Measurements from ENCODE around the gene ARFIP1.

The ARFIP1 gene

GRCh38 chr4:152939621-152940020, 159.9 kb downstream of the ARFIP1 start:
- Histone ChIP-seq H3K56ac (ENCODE audit: low read length) (no peak overlapping the region), H2AK5ac (ENCODE audit: low read length) (no peak overlapping the region), H4K5ac (ENCODE audit: low read length) (no peak overlapping the region), H3K23ac (ENCODE audit: low read length) (no peak overlapping the region), H3K27ac (ENCODE audit: low read depth, low read length) (no peak overlapping the region), H2BK120ac (ENCODE audit: low read depth, low read length) (no peak overlapping the region), H3K18ac (ENCODE audit: low read length) (no peak overlapping the region), H3K36me3 (ENCODE audit: control insufficient read depth, insufficient read depth, low read length) (no peaks in the 10 kb centered on the region), H3K4me2 (ENCODE audit: low read length) (no peak overlapping the region), H2BK15ac (replicated peaks; ENCODE audit: low read depth) (no peak overlapping the region), H3K9ac (ENCODE audit: low read length) (no peak overlapping the region), H3K4ac (ENCODE audit: low read depth, low read length) (no peak overlapping the region), H3K4me1 (ENCODE audit: control insufficient read depth, low read depth, low read length) (peaks cover 6% of the 10 kb centered on the region), H3K4me3 (ENCODE audit: low read length) (no peak overlapping the region), H2BK5ac (ENCODE audit: low read length) (no peak overlapping the region), H4K8ac (ENCODE audit: low read depth, low read length) (no peak overlapping the region), H3K27me3 (ENCODE audit: insufficient read depth, low read length, poor library complexity) (no peaks in the 10 kb centered on the region), H3K79me1 (ENCODE audit: low read length) (peaks cover 19% of the 10 kb centered on the region), H3K79me2 (ENCODE audit: control insufficient read depth, insufficient read depth, low read length) (peaks cover 36% of the 10 kb centered on the region)
- DNase-seq = peak; percentile 52
- no CpG with 5 or more reads among the region's 2 CpGs for WGBS (ENCODE audit: extremely low coverage, insufficient coverage, low lambda C conversion rate)

DNA sequence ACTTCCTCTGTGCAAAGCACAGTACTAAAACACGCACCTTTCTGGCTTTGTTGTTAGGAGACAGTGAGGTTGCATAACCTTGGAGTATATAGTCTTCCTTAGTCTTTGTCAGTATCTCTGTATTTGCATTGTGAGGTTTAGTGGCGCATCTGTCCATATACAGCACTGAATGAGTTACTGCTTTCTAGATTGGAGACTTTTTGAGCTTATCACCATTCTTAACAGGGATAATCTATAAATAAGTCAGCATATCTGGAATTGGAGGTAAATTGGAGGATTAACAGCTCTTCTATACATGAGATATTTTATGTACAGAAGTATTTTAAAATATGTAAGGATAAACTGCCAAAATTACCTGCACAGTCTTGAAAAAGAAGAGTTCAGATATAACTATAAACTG, 160.7 kb downstream of the ARFIP1 start:
- Histone ChIP-seq H3K79me2 (ENCODE audit: control insufficient read depth, insufficient read depth, low read length) (peaks cover 39% of the 10 kb centered on the region), H3K4me3 (ENCODE audit: low read length) (no peak overlapping the region), H3K4me1 (ENCODE audit: control insufficient read depth, low read depth, low read length) (peaks cover 6% of the 10 kb centered on the region), H4K5ac (ENCODE audit: low read length) (no peak overlapping the region), H3K36me3 (ENCODE audit: control insufficient read depth, insufficient read depth, low read length) (no peaks in the 10 kb centered on the region), H3K79me1 (ENCODE audit: low read length) (peaks cover 19% of the 10 kb centered on the region), H3K4me2 (ENCODE audit: low read length) (no peak overlapping the region), H2BK120ac (ENCODE audit: low read depth, low read length) (no peak overlapping the region), H4K8ac (ENCODE audit: low read depth, low read length) (no peak overlapping the region), H3K23ac (ENCODE audit: low read length) (no peak overlapping the region), H2BK15ac (replicated peaks; ENCODE audit: low read depth) (no peak overlapping the region), H3K4ac (ENCODE audit: low read depth, low read length) (no peak overlapping the region), H2AK5ac (ENCODE audit: low read length) (no peak overlapping the region), H3K27me3 (ENCODE audit: insufficient read depth, low read length, poor library complexity) (no peaks in the 10 kb centered on the region), H3K18ac (ENCODE audit: low read length) (no peak overlapping the region), H3K27ac (ENCODE audit: low read depth, low read length) (no peak overlapping the region), H2BK5ac (ENCODE audit: low read length) (no peak overlapping the region), H3K9ac (ENCODE audit: low read length) (no peak overlapping the region), H3K56ac (ENCODE audit: low read length) (no peak overlapping the region)
- no peak for DNase-seq
- WGBS (ENCODE audit: extremely low coverage, insufficient coverage, low lambda C conversion rate) = no CpG with 5 or more reads among the region's 2 CpGs

DNA sequence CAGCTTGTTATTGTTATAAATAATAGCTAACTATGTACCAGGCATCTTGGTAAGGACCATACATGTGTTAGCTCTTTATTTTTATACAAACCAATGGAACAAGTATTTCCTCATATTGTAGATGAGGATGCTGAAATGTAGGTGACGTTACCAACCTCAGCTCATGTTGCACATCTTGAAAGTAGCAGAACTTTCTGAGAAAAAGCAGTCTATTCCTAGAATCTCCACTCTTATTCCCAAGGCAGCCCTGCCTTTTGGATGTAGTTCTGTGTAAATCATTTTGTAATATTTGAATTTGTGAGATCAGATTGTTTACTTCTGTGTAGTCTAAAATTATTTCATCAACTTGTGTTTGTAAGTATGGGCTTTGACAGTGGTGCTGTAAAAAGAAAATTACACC, 161.7 kb downstream of the ARFIP1 start:
- no peak overlapping the region for H2BK120ac ChIP-seq (ENCODE audit: low read depth, low read length)
- no peak overlapping the region for H3K27ac ChIP-seq (ENCODE audit: low read depth, low read length)
- DNase-seq = no peak
- no CpG with 5 or more reads among the region's 1 CpG for WGBS (ENCODE audit: extremely low coverage, insufficient coverage, low lambda C conversion rate)
- H3K23ac ChIP-seq (ENCODE audit: low read length) = no peak overlapping the region
- H4K8ac ChIP-seq (ENCODE audit: low read depth, low read length) = no peak overlapping the region
- no peak overlapping the region for H3K4ac ChIP-seq (ENCODE audit: low read depth, low read length)
- H3K79me1 ChIP-seq (ENCODE audit: low read length) = peaks cover 19% of the 10 kb centered on the region
- H3K4me2 ChIP-seq (ENCODE audit: low read length) = no peak overlapping the region
- no peak overlapping the region for H3K4me3 ChIP-seq (ENCODE audit: low read length)
- no peaks in the 10 kb centered on the region for H3K36me3 ChIP-seq (ENCODE audit: control insufficient read depth, insufficient read depth, low read length)
- H3K56ac ChIP-seq (ENCODE audit: low read length) = no peak overlapping the region
- H2BK5ac ChIP-seq (ENCODE audit: low read length) = no peak overlapping the region
- H3K79me2 ChIP-seq (ENCODE audit: control insufficient read depth, insufficient read depth, low read length) = peaks cover 43% of the 10 kb centered on the region
- no peak overlapping the region for H2BK15ac ChIP-seq (replicated peaks; ENCODE audit: low read depth)
- no peak overlapping the region for H3K18ac ChIP-seq (ENCODE audit: low read length)
- no peak overlapping the region for H2AK5ac ChIP-seq (ENCODE audit: low read length)
- no peak overlapping the region for H3K9ac ChIP-seq (ENCODE audit: low read length)
- no peak overlapping the region for H4K5ac ChIP-seq (ENCODE audit: low read length)
- no peaks in the 10 kb centered on the region for H3K27me3 ChIP-seq (ENCODE audit: insufficient read depth, low read length, poor library complexity)
- peaks cover 6% of the 10 kb centered on the region for H3K4me1 ChIP-seq (ENCODE audit: control insufficient read depth, low read depth, low read length)

- H3K4me2 ChIP-seq (ENCODE audit: low read length) = no peak overlapping the region
- H3K79me2 ChIP-seq (ENCODE audit: control insufficient read depth, insufficient read depth, low read length) = peaks cover 46% of the 10 kb centered on the region
- H3K4me1 ChIP-seq (ENCODE audit: control insufficient read depth, low read depth, low read length) = peaks cover 6% of the 10 kb centered on the region
- no peak overlapping the region for H3K23ac ChIP-seq (ENCODE audit: low read length)
- no peak overlapping the region for H3K4me3 ChIP-seq (ENCODE audit: low read length)
- no peak overlapping the region for H2AK5ac ChIP-seq (ENCODE audit: low read length)
- no peak for DNase-seq
- H2BK5ac ChIP-seq (ENCODE audit: low read length) = no peak overlapping the region
- H3K18ac ChIP-seq (ENCODE audit: low read length) = no peak overlapping the region
- no peak overlapping the region for H3K27ac ChIP-seq (ENCODE audit: low read depth, low read length)
- no peaks in the 10 kb centered on the region for H3K27me3 ChIP-seq (ENCODE audit: insufficient read depth, low read length, poor library complexity)
- no peak overlapping the region for H3K56ac ChIP-seq (ENCODE audit: low read length)
- no peak overlapping the region for H4K8ac ChIP-seq (ENCODE audit: low read depth, low read length)
- H3K79me1 ChIP-seq (ENCODE audit: low read length) = peaks cover 23% of the 10 kb centered on the region
- no peak overlapping the region for H2BK120ac ChIP-seq (ENCODE audit: low read depth, low read length)
- H4K5ac ChIP-seq (ENCODE audit: low read length) = no peak overlapping the region
- H3K9ac ChIP-seq (ENCODE audit: low read length) = no peak overlapping the region
- WGBS (ENCODE audit: extremely low coverage, insufficient coverage, low lambda C conversion rate) = no CpG with 5 or more reads among the region's 2 CpGs
- no peak overlapping the region for H3K4ac ChIP-seq (ENCODE audit: low read depth, low read length)
- no peaks in the 10 kb centered on the region for H3K36me3 ChIP-seq (ENCODE audit: control insufficient read depth, insufficient read depth, low read length)
- H2BK15ac ChIP-seq (replicated peaks; ENCODE audit: low read depth) = no peak overlapping the region
Observed at GRCh38 chr4:152942346-152942745, 162.6 kb downstream of the ARFIP1 start.

DNA sequence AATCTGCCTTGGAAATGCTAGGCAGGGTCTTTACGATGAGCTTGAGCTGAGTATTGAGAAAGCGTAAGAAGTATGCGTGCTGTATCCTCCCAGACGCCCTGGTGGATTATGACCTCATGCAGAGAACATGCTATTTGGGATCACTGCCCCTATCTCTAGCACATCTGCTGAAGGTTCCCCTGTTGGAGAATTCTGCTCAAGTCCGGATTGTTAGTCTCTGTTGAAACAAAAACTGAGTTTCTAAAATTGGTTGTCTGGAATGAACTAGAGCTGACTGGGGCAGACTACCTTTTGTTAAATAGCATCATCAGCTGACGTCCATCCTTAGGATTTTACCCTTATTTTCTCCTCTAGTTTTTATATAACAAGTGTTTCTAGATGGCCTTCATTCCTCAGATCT, 163.9 kb downstream of the ARFIP1 start:
- H3K4ac ChIP-seq (ENCODE audit: low read depth, low read length) = no peak overlapping the region
- WGBS (ENCODE audit: extremely low coverage, insufficient coverage, low lambda C conversion rate) = no CpG with 5 or more reads among the region's 6 CpGs

DNA sequence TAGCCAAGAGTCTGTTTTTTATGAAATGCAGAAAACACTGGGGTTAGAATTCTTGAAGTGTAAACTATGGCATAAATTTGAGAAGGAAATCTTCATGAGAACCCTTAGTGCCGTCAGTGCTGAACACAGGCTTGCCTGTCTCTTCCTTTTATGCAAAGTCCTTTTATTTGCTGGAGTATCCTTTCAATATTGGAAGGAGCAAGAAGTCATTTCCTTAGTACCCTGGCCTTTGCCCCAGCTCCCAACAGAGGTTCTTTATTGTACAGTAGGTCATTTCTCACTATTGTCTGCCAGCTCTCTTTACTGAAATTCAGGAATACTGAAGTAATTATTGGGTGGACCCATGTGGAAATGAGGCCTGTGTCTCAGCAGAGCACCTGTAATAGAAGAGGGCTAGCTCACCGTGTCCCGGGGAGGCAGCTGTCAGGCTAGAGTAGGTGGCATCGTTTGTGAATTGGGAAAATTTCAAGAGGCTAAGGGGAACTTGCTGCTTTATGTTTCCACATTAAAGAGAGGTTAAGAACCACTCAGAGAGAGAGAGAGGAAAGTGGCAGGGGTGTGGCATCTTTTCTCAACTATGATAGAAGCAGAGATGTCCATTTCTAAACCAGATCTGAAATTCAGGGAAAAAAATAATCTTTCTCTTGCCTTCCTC, 165.0 kb downstream of the ARFIP1 start:
- no peak overlapping the region for H3K56ac ChIP-seq (ENCODE audit: low read length)
- no peak overlapping the region for H2BK120ac ChIP-seq (ENCODE audit: low read depth, low read length)
- H2BK15ac ChIP-seq (replicated peaks; ENCODE audit: low read depth) = no peak overlapping the region
- no peak overlapping the region for H3K23ac ChIP-seq (ENCODE audit: low read length)
- no peaks in the 10 kb centered on the region for H3K27me3 ChIP-seq (ENCODE audit: insufficient read depth, low read length, poor library complexity)
- DNase-seq = no peak
- peaks cover 7% of the 10 kb centered on the region for H3K4me1 ChIP-seq (ENCODE audit: control insufficient read depth, low read depth, low read length)
- peaks cover 15% of the 10 kb centered on the region for H3K79me1 ChIP-seq (ENCODE audit: low read length)
- WGBS (ENCODE audit: extremely low coverage, insufficient coverage, low lambda C conversion rate) = no CpG with 5 or more reads among the region's 4 CpGs
- H3K9ac ChIP-seq (ENCODE audit: low read length) = no peak overlapping the region
- no peak overlapping the region for H3K4me2 ChIP-seq (ENCODE audit: low read length)
- no peak overlapping the region for H3K4me3 ChIP-seq (ENCODE audit: low read length)
- H2AK5ac ChIP-seq (ENCODE audit: low read length) = no peak overlapping the region
- H3K36me3 ChIP-seq (ENCODE audit: control insufficient read depth, insufficient read depth, low read length) = no peaks in the 10 kb centered on the region
- no peak overlapping the region for H3K4ac ChIP-seq (ENCODE audit: low read depth, low read length)
- no peak overlapping the region for H2BK5ac ChIP-seq (ENCODE audit: low read length)
- H4K8ac ChIP-seq (ENCODE audit: low read depth, low read length) = no peak overlapping the region
- H3K18ac ChIP-seq (ENCODE audit: low read length) = no peak overlapping the region
- H4K5ac ChIP-seq (ENCODE audit: low read length) = no peak overlapping the region
- H3K27ac ChIP-seq (ENCODE audit: low read depth, low read length) = no peak overlapping the region
- peaks cover 31% of the 10 kb centered on the region for H3K79me2 ChIP-seq (ENCODE audit: control insufficient read depth, insufficient read depth, low read length)

More for the DNA sequence above, 163.9 kb downstream of the ARFIP1 start:
- Histone ChIP-seq H3K79me1 (ENCODE audit: low read length) (peaks cover 19% of the 10 kb centered on the region), H3K4me3 (ENCODE audit: low read length) (no peak overlapping the region), H2AK5ac (ENCODE audit: low read length) (no peak overlapping the region), H3K4me2 (ENCODE audit: low read length) (no peak overlapping the region), H3K79me2 (ENCODE audit: control insufficient read depth, insufficient read depth, low read length) (peaks cover 42% of the 10 kb centered on the region), H2BK120ac (ENCODE audit: low read depth, low read length) (no peak overlapping the region), H3K27ac (ENCODE audit: low read depth, low read length) (no peak overlapping the region), H4K8ac (ENCODE audit: low read depth, low read length) (no peak overlapping the region), H3K4me1 (ENCODE audit: control insufficient read depth, low read depth, low read length) (peaks cover 6% of the 10 kb centered on the region), H2BK5ac (ENCODE audit: low read length) (no peak overlapping the region), H3K18ac (ENCODE audit: low read length) (no peak overlapping the region), H3K23ac (ENCODE audit: low read length) (no peak overlapping the region), H2BK15ac (replicated peaks; ENCODE audit: low read depth) (no peak overlapping the region), H3K56ac (ENCODE audit: low read length) (no peak overlapping the region), H4K5ac (ENCODE audit: low read length) (no peak overlapping the region), H3K36me3 (ENCODE audit: control insufficient read depth, insufficient read depth, low read length) (no peaks in the 10 kb centered on the region), H3K9ac (ENCODE audit: low read length) (no peak overlapping the region), H3K27me3 (ENCODE audit: insufficient read depth, low read length, poor library complexity) (no peaks in the 10 kb centered on the region)
- peak; percentile 88 for DNase-seq
